ENCODE data around the gene CCDC40.

CCDC40 gene

GRCh38 chr17:80126449-80126715, 89.9 kb downstream of the CCDC40 start:
- DNase-seq (ENCODE audit: low spot score), result no peak
- in situ Hi-C loops (cut with MboI; ENCODE audit: low pct_unique_long_range_greater_than_20kb, low sequenced_read_pairs, unreplicated experiment), result no loop called here
- no peak for TF ChIP-seq CTCF (IDR thresholded peaks at IDR 0.05; ENCODE audit: extremely low read depth, insufficient read depth, missing control alignments)

GRCh38 chr17:80129006-80129565, 92.6 kb downstream of the CCDC40 start:
- DNase-seq (ENCODE audit: low spot score), result no peak
- in situ Hi-C loops (cut with MboI; ENCODE audit: low pct_unique_long_range_greater_than_20kb, low sequenced_read_pairs, unreplicated experiment), result no loop called here
- TF ChIP-seq CTCF (IDR thresholded peaks at IDR 0.05; ENCODE audit: extremely low read depth, insufficient read depth, missing control alignments), result no peak

GRCh38 chr17:80130992-80131391, 94.5 kb downstream of the CCDC40 start:
- in situ Hi-C loops (cut with MboI; ENCODE audit: low pct_unique_long_range_greater_than_20kb, low sequenced_read_pairs, unreplicated experiment), result no loop called here
- TF ChIP-seq CTCF (IDR thresholded peaks at IDR 0.05; ENCODE audit: extremely low read depth, insufficient read depth, missing control alignments), result no peak
- no peak for DNase-seq (ENCODE audit: low spot score)

- no peak for TF ChIP-seq CTCF (IDR thresholded peaks at IDR 0.05; ENCODE audit: extremely low read depth, insufficient read depth, missing control alignments)
- in situ Hi-C loops (cut with MboI; ENCODE audit: low pct_unique_long_range_greater_than_20kb, low sequenced_read_pairs, unreplicated experiment), result no loop called here
- DNase-seq (ENCODE audit: low spot score), result no peak
Observed at GRCh38 chr17:80132906-80133625, 96.6 kb downstream of the CCDC40 start.

- in situ Hi-C loops (cut with MboI; ENCODE audit: low pct_unique_long_range_greater_than_20kb, low sequenced_read_pairs, unreplicated experiment), result no loop called here
- no peak for TF ChIP-seq CTCF (IDR thresholded peaks at IDR 0.05; ENCODE audit: extremely low read depth, insufficient read depth, missing control alignments)
- no peak for DNase-seq (ENCODE audit: low spot score)
Observed at GRCh38 chr17:80133626-80133970, 97.2 kb downstream of the CCDC40 start.

- DNase-seq (ENCODE audit: low spot score), result no peak
- in situ Hi-C loops (cut with MboI; ENCODE audit: low pct_unique_long_range_greater_than_20kb, low sequenced_read_pairs, unreplicated experiment), result no loop called here
- no peak for TF ChIP-seq CTCF (IDR thresholded peaks at IDR 0.05; ENCODE audit: extremely low read depth, insufficient read depth, missing control alignments)
Observed at GRCh38 chr17:80137131-80137530, 100.7 kb downstream of the CCDC40 start.
